ENCODE results near the gene MAPKAPK5. TPM values are rescaled to one million over a fixed set of nuclear protein-coding genes. Genes with fewer than 3 reads are reported as not detected.
"Not testable (repeated sequence)": the region's sequence is repeated elsewhere in the genome, so short reads cannot be mapped to it uniquely, and the experiment has no call there.

The MAPKAPK5 gene
- total RNA-seq, 1 donor from 2014 or later, result 68.1 TPM

GRCh38 chr12:111925171-111925570 is 83.1 kb downstream of the MAPKAPK5 start:
- Mint-ChIP-seq H3K9me3 (no peaks in the 10 kb centered on the region), H3K36me3 (ENCODE audit: low read depth) (no peaks in the 10 kb centered on the region), H3K27me3 (ENCODE audit: low read depth) (no peaks in the 10 kb centered on the region), H3K4me1 (ENCODE audit: low read depth) (no peaks in the 10 kb centered on the region), H3K4me3 (ENCODE audit: low read depth) (no peak overlapping the region), H3K27ac (no peak overlapping the region)
- no peak for DNase-seq (ENCODE audit: low spot score)
- intact Hi-C loops (cut with micrococcal nuclease), result no loop called here

- Mint-ChIP-seq H3K9me3 (no peaks in the 10 kb centered on the region), H3K27me3 (ENCODE audit: low read depth) (no peaks in the 10 kb centered on the region), H3K4me3 (ENCODE audit: low read depth) (no peak overlapping the region), H3K4me1 (ENCODE audit: low read depth) (no peaks in the 10 kb centered on the region), H3K27ac (no peak overlapping the region), H3K36me3 (ENCODE audit: low read depth) (no peaks in the 10 kb centered on the region)
- intact Hi-C loops (cut with micrococcal nuclease), result no loop called here
- DNase-seq (ENCODE audit: low spot score), result no peak
Measured at GRCh38 chr12:111926631-111927030, 84.6 kb downstream of the MAPKAPK5 start.

- DNase-seq (ENCODE audit: low spot score), result no peak
- intact Hi-C loops (cut with micrococcal nuclease), result no loop called here
- Mint-ChIP-seq H3K9me3 (no peaks in the 10 kb centered on the region), H3K27ac (no peak overlapping the region), H3K36me3 (ENCODE audit: low read depth) (no peaks in the 10 kb centered on the region), H3K4me1 (ENCODE audit: low read depth) (no peaks in the 10 kb centered on the region), H3K27me3 (ENCODE audit: low read depth) (no peaks in the 10 kb centered on the region), H3K4me3 (ENCODE audit: low read depth) (no peak overlapping the region)
Measured at GRCh38 chr12:111927346-111927745, 85.3 kb downstream of the MAPKAPK5 start.

GRCh38 chr12:111932241-111932640 is 90.2 kb downstream of the MAPKAPK5 start:
- Mint-ChIP-seq H3K4me1 (ENCODE audit: low read depth) (no peaks in the 10 kb centered on the region), H3K27me3 (ENCODE audit: low read depth) (no peaks in the 10 kb centered on the region), H3K27ac (no peak overlapping the region), H3K4me3 (ENCODE audit: low read depth) (no peak overlapping the region), H3K36me3 (ENCODE audit: low read depth) (no peaks in the 10 kb centered on the region), H3K9me3 (no peaks in the 10 kb centered on the region)
- DNase-seq (ENCODE audit: low spot score), result no peak
- intact Hi-C loops (cut with micrococcal nuclease), result no loop called here

- intact Hi-C loops (cut with micrococcal nuclease), result no loop called here
- no peaks in the 10 kb centered on the region for H3K9me3 Mint-ChIP-seq
- no peak for DNase-seq (ENCODE audit: low spot score)
- H3K4me3 Mint-ChIP-seq (ENCODE audit: low read depth), result no peak overlapping the region
- no peaks in the 10 kb centered on the region for H3K27me3 Mint-ChIP-seq (ENCODE audit: low read depth)
- H3K36me3 Mint-ChIP-seq (ENCODE audit: low read depth), result no peaks in the 10 kb centered on the region
- no peak overlapping the region for H3K27ac Mint-ChIP-seq
- H3K4me1 Mint-ChIP-seq (ENCODE audit: low read depth), result no peaks in the 10 kb centered on the region
Measured at GRCh38 chr12:111936869-111937268, 94.8 kb downstream of the MAPKAPK5 start.

GRCh38 chr12:111937429-111937828 is 95.4 kb downstream of the MAPKAPK5 start:
- no peaks in the 10 kb centered on the region for H3K9me3 Mint-ChIP-seq
- no peaks in the 10 kb centered on the region for H3K36me3 Mint-ChIP-seq (ENCODE audit: low read depth)
- no peak overlapping the region for H3K4me3 Mint-ChIP-seq (ENCODE audit: low read depth)
- H3K27me3 Mint-ChIP-seq (ENCODE audit: low read depth), result no peaks in the 10 kb centered on the region
- no peak for DNase-seq (ENCODE audit: low spot score)
- no peak overlapping the region for H3K27ac Mint-ChIP-seq
- H3K4me1 Mint-ChIP-seq (ENCODE audit: low read depth), result peaks cover 1% of the 10 kb centered on the region
- intact Hi-C loops (cut with micrococcal nuclease), result no loop called here

- peaks cover 11% of the 10 kb centered on the region for H3K4me1 Mint-ChIP-seq (ENCODE audit: low read depth)
- DNase-seq (ENCODE audit: low spot score), result no peak
- intact Hi-C loops (cut with micrococcal nuclease), result loop anchor here (10.0 kb wide), 1 partner anchor 252 kb away; no protein-coding TSS in a partner anchor
- no peak overlapping the region for H3K4me3 Mint-ChIP-seq (ENCODE audit: low read depth)
- H3K36me3 Mint-ChIP-seq (ENCODE audit: low read depth), result no peaks in the 10 kb centered on the region
- H3K27ac Mint-ChIP-seq, result no peak overlapping the region
- H3K27me3 Mint-ChIP-seq (ENCODE audit: low read depth), result no peaks in the 10 kb centered on the region
- H3K9me3 Mint-ChIP-seq, result no peaks in the 10 kb centered on the region
Measured at GRCh38 chr12:111942557-111942956, 100.5 kb downstream of the MAPKAPK5 start.

- Mint-ChIP-seq H3K9me3 (no peaks in the 10 kb centered on the region), H3K4me3 (ENCODE audit: low read depth) (no peak overlapping the region), H3K27me3 (ENCODE audit: low read depth) (peaks cover 2% of the 10 kb centered on the region), H3K27ac (no peak overlapping the region), H3K4me1 (ENCODE audit: low read depth) (peaks cover 13% of the 10 kb centered on the region), H3K36me3 (ENCODE audit: low read depth) (no peaks in the 10 kb centered on the region)
- intact Hi-C loops (cut with micrococcal nuclease), result loop anchor here (10.0 kb wide), 1 partner anchor 251 kb away; no protein-coding TSS in a partner anchor
- no peak for DNase-seq (ENCODE audit: low spot score)
Measured at GRCh38 chr12:111943929-111944328, 101.9 kb downstream of the MAPKAPK5 start.

GRCh38 chr12:111950961-111951676 is 109.1 kb downstream of the MAPKAPK5 start:
- not testable (repeated sequence) for H3K4me3 Mint-ChIP-seq (ENCODE audit: low read depth); H3K27ac Mint-ChIP-seq; H3K27me3 Mint-ChIP-seq (ENCODE audit: low read depth)
- H3K36me3 Mint-ChIP-seq (ENCODE audit: low read depth), result peaks cover 41% of the 10 kb centered on the region
- intact Hi-C loops (cut with micrococcal nuclease), result loop anchor here (2.0 to 5.0 kb wide), 3 partner anchors 42 to 181 kb away; no protein-coding TSS in a partner anchor
- DNase-seq (ENCODE audit: low spot score), result peak; percentile 30
- peaks cover 39% of the 10 kb centered on the region for H3K9me3 Mint-ChIP-seq
- H3K4me1 Mint-ChIP-seq (ENCODE audit: low read depth), result peaks cover 25% of the 10 kb centered on the region

Other genes with a start within 250 kb of the MAPKAPK5 start
- gene ATXN2, start 242.9 kb upstream of the MAPKAPK5 start, total RNA-seq, result 51.6 and 52.6 TPM in 2 replicates
- gene BRAP, start 156.3 kb upstream of the MAPKAPK5 start, total RNA-seq, result 18.5 and 19.3 TPM in 2 replicates
- 25.4 and 32.6 TPM in 2 replicates for gene ACAD10, start 156.2 kb upstream of the MAPKAPK5 start, total RNA-seq
- 0.11 and 0.34 TPM in 2 replicates for gene ALDH2, start 75.3 kb upstream of the MAPKAPK5 start, total RNA-seq
- gene TMEM116, start 170.9 kb downstream of the MAPKAPK5 start, total RNA-seq, result 7.2 and 9.0 TPM in 2 replicates
- 58.9 and 59.9 TPM in 2 replicates for gene ERP29, start 171.2 kb downstream of the MAPKAPK5 start, total RNA-seq